Thoracic aorta (tissue), 2 donors: Measurements from ENCODE around the gene KRTAP10-4. TPM values are rescaled to one million over a fixed set of nuclear protein-coding genes. Genes with fewer than 3 reads are reported as not detected.
"Not testable (repeated sequence)": the region's sequence is repeated elsewhere in the genome, so short reads cannot be mapped to it uniquely, and the experiment has no call there.

Experiments used
- ATAC-seq: fragments of 150-250 bp; one replicate; pipeline ENCODE4 v1.8.0; 2017; ENCODE audit warnings: low read depth; ENCODE audit not compliant: insufficient number of reproducible peaks, low FRiP score
- DNase-seq: peaks from one replicate; pipeline ENCODE4 v3.0.0-alpha.2; 2020; ENCODE audit warnings: low spot score
- H3K27ac ChIP-seq, 2 donors: fragments of 200-600 bp; sonication (generic); 1 replicate in 1 of 2; 2 replicates in 1 of 2; pipeline ENCODE4 v1.5.1; 2016; ENCODE audit warnings: mild to moderate bottlenecking in 2 of 2, moderate library complexity in 2 of 2
- H3K27me3 ChIP-seq: fragments of 200-600 bp; sonication (generic); replicated peaks from 2 replicates; pipeline ENCODE4 v1.6.0; 2016; ENCODE audit warnings: mild to moderate bottlenecking; ENCODE audit not compliant: insufficient read depth
- H3K36me3 ChIP-seq: fragments of 200-600 bp; sonication (generic); one replicate; pipeline ENCODE4 v1.5.1; 2016
- H3K4me1 ChIP-seq, 2 donors: fragments of 200-600 bp; sonication (generic); 1 replicate in 1 of 2; 2 replicates in 1 of 2; pipeline versions ENCODE4 v1.5.1 to v1.6.0; 2016; ENCODE audit warnings: low read depth in 2 of 2, mild to moderate bottlenecking in 1 of 2; ENCODE audit not compliant: control insufficient read depth in 1 of 2
- H3K4me3 ChIP-seq: fragments of 200-600 bp; sonication (generic); 2 replicates; pipeline ENCODE4 v1.5.1; 2016; ENCODE audit warnings: mild to moderate bottlenecking
- H3K9me3 ChIP-seq: fragments of 200-600 bp; sonication (generic); 2 replicates; pipeline ENCODE4 v1.5.1; 2016
- total RNA-seq, 2 donors: library from RNA; depleted of rRNA; stranded (reverse); fragments of >200 nt; gene quantifications; one replicate each; pipeline versions ENCODE4 v1.1.0 to v1.2.3, GENCODE V29; 2016
- TF ChIP-seq, protein P1 (sequence below): fragments of 200-600 bp; sonication (generic); IDR thresholded peaks from one replicate; pipeline ENCODE4 v1.5.1; 2019; ENCODE audit warnings: antibody characterized with exemption

Gene KRTAP10-4
- total RNA-seq, 2 donors from 2014 or later: not detected

DNA sequence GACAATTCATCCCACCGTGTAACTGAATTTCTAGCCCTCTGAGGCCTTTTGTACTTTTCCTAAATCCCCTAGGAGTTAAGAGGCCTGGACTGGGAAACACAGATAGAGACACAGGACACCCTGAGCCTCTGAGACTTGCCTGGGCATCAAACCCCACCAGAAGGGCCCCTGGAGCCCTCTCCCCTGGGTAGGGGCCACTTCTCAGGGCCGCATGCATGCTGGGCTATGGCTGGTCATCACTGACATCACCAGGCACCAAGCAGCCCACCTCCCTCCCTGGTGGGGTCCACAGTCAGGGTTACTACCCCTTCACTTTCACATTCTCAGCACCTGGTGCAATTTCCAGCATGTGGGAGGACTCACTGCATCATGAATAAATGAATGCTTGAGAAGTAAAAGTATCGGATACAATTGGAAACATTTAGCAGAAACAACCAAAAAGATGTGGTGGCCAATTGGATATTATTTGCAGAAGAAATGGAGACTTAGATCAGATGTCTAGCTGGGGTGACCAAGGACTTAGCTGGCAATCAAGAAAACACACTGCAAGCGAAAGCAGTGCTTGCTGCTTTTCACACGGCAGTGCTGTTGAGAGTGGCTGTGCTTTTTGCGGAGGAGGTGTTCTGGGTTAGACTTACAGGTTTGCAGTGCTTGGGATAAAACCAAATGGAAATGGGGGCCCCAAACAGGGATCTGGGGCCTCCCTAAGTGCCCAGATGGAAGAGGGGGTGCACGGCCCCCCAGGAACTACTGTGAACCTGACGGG, 25.9 kb downstream of the KRTAP10-4 start:
- Histone ChIP-seq H3K36me3 (no peaks in the 10 kb centered on the region), H3K27me3 (no peaks in the 10 kb centered on the region), H3K27ac (no peak overlapping the region), H3K9me3 (peaks cover 2% of the 10 kb centered on the region), H3K4me1 (no peaks in the 10 kb centered on the region), H3K4me3 (no peak overlapping the region)
- TF ChIP-seq, protein P1, sequence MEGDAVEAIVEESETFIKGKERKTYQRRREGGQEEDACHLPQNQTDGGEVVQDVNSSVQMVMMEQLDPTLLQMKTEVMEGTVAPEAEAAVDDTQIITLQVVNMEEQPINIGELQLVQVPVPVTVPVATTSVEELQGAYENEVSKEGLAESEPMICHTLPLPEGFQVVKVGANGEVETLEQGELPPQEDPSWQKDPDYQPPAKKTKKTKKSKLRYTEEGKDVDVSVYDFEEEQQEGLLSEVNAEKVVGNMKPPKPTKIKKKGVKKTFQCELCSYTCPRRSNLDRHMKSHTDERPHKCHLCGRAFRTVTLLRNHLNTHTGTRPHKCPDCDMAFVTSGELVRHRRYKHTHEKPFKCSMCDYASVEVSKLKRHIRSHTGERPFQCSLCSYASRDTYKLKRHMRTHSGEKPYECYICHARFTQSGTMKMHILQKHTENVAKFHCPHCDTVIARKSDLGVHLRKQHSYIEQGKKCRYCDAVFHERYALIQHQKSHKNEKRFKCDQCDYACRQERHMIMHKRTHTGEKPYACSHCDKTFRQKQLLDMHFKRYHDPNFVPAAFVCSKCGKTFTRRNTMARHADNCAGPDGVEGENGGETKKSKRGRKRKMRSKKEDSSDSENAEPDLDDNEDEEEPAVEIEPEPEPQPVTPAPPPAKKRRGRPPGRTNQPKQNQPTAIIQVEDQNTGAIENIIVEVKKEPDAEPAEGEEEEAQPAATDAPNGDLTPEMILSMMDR: no peak
- DNase-seq (no peak), ATAC-seq (no peak)

DNA sequence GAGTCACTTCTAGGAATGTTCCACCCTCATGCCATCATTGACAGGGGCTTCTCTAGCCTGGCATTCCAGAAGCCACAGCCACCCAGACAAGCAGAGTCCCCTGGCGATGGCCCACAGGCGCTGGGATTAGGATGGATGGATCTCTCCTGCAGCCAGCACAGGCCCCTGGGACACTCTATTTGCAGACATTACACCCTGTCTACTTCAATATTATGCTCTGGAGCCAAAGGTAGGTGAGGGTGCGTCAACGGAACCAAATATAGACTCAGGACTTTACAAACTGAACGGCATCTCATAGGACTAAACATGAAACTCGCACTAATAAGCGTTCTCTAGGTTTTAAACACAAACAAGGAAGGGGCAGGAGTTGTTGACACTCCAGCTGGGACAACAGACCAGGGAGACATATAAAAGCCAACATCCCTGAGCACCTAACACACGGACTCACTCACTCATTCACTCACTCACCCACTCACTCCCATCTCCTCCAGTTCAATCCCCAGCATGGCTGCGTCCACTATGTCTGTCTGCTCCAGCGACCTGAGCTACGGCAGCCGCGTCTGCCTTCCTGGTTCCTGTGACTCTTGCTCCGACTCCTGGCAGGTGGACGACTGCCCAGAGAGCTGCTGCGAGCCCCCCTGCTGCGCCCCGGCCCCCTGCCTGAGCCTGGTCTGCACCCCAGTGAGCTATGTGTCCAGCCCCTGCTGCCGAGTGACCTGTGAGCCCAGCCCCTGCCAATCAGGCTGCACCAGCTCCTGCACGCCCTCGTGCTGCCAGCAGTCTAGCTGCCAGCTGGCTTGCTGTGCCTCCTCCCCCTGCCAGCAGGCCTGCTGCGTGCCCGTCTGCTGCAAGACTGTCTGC, 26.8 kb downstream of the KRTAP10-4 start, which contains the start of gene KRTAP10-7:
Gene KRTAP10-7, plus strand, starts transcription at position 480 of the 861 bp plus-strand sequence. Its CDS starts 25 bp downstream, at position 505.
- not testable (repeated sequence) for H3K9me3 ChIP-seq, DNase-seq, H3K4me1 ChIP-seq, ATAC-seq, H3K27me3 ChIP-seq, H3K4me3 ChIP-seq, H3K27ac ChIP-seq, H3K36me3 ChIP-seq

DNA sequence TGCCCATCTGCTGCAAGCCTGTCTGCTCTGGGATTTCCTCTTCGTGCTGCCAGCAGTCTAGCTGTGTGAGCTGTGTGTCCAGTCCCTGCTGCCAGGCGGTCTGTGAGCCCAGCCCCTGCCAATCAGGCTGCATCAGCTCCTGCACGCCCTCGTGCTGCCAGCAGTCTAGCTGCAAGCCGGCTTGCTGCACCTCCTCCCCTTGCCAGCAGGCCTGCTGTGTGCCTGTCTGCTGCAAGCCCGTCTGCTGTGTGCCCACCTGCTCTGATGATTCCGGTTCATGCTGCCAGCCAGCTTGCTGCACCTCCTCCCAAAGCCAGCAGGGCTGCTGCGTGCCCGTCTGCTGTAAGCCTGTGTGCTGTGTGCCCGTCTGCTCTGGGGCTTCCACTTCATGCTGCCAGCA, 27.6 kb downstream of the KRTAP10-4 start:
- H3K9me3 ChIP-seq, DNase-seq, H3K4me3 ChIP-seq, H3K27ac ChIP-seq, ATAC-seq, H3K36me3 ChIP-seq, H3K4me1 ChIP-seq, H3K27me3 ChIP-seq: not testable (repeated sequence)

DNA sequence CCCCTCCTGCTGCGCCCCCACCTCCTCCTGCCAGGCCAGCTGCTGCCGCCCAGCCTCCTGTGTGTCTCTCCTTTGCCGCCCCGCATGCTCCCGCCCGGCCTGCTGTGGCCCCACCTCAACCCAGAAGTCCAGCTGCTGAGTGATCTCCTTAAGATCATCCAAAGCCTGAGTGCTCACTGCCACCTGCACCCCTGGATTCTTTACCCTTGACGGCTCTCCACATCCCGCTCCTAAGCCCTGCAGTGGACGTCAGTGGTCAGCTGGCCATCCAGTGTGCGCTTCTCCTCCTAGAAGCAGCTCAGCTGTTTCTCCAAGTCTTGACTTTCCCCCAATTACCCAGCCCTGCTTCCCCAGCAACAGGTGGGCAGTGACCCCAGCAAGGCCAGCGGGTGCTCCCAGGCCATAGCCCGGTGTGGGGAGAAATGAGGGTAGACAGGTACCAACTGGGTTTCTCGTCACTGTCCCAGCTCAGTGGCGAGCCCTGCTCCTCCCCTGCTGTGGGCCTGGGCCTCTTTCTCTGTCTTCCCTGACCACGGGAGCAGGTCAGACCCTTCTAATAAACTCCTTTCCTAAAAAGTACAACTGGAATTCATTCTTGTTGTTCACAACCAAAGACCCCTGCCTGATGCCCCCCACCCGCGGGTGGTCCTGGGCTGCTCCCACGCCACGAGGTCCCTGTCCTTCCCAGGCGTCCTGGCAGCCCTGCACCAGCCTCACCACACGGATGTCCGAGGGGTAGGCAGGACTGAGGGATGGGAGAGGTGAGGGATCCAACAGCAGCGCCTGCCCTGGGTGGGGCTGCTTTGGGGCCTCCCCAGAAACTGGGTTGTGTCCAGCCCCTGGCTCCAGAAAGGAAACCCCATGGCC, 28.3 kb downstream of the KRTAP10-4 start:
- TF ChIP-seq, protein P1: no peak
- Histone ChIP-seq H3K9me3 (peaks cover 2% of the 10 kb centered on the region), H3K4me1 (no peaks in the 10 kb centered on the region), H3K27ac (no peak overlapping the region), H3K4me3 (no peak overlapping the region), H3K27me3 (no peaks in the 10 kb centered on the region), H3K36me3 (no peaks in the 10 kb centered on the region)
- ATAC-seq (no peak), DNase-seq (no peak)

DNA sequence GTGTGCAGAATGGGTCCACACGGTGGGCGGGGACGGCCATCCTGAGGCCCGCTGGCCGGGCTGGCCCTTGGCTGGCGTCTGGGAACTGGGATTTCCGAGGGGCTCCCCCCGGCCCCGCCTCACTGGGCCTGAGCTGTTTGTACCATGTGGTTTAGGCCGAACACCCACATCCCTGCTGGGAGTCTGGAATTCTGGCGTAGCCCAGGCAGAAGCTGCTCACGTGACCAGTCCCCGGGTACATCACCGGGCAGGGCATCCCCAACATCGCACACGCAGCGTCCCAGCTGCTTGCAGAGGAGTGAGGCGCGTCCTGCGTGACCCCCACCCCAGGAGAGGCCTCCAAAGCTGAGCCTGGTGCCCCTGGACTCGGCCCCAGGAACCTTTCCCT, 28.9 kb downstream of the KRTAP10-4 start:
- Histone ChIP-seq H3K4me3 (no peak overlapping the region), H3K27me3 (no peaks in the 10 kb centered on the region), H3K36me3 (no peaks in the 10 kb centered on the region), H3K4me1 (no peaks in the 10 kb centered on the region), H3K27ac (no peak overlapping the region), H3K9me3 (peaks cover 2% of the 10 kb centered on the region)
- TF ChIP-seq, protein P1: no peak
- ATAC-seq (no peak), DNase-seq (no peak)
